HG03280 (cell line): ENCODE measurements around the gene AIMP1.
A peak's percentile ranks its signal among the peaks of the same experiment; 100 is the strongest.
"Not testable (repeated sequence)": the region's sequence is repeated elsewhere in the genome, so short reads cannot be mapped to it uniquely, and the experiment has no call there.

Source experiments
- ATAC-seq: cut with Tn5 transposase; IDR thresholded peaks from one replicate; pipeline ENCODE4 v1.9.1; 2021; ENCODE audit warnings: mild to moderate bottlenecking, moderate library complexity; ENCODE audit not compliant: unreplicated experiment

AIMP1 gene

GRCh38 chr4:106344647-106344970, 28.3 kb downstream of the AIMP1 start:
- no peak for ATAC-seq

- ATAC-seq, result no peak
Measured at GRCh38 chr4:106347167-106347566, 30.8 kb downstream of the AIMP1 start.

DNA sequence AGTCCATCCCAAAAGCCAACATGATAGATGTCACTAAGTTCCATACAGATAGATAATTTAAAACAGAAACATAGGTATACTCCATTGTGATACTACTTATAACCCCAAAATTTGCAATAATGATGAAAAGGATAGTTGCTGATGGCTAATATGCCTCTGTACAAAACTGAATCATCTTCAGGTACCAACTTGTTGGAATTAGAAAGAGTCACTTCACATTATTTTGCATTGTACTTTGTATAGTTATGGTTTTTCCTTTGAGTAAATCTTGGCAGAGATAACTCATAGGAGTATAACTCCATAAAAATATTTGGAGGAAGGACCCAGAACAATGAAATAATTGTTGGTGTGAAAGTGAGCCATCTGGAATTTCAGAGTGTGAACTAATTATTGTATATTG, 34.7 kb downstream of the AIMP1 start:
- no peak for ATAC-seq

GRCh38 chr4:106353786-106354185, 37.4 kb downstream of the AIMP1 start:
- no peak for ATAC-seq

DNA sequence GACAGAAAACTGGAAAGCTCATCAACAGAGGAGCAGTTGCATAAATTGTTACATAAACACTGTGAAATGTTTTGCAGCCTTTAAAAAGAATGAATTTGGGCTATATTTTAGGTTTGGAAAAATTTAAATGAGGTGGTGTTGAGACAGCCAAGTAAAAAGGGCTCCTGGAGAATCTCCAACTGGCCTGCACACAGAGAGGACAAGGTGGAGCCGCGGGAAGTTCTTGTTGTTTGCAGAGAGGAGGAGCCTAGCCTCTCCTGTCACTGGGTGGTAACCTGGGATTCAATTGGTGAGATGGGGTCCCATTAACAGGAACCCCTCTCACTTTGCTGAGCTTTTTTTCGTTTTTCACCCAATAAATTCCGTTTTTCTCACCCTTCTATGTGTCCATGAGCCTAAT, 38.8 kb downstream of the AIMP1 start:
- no peak for ATAC-seq

DNA sequence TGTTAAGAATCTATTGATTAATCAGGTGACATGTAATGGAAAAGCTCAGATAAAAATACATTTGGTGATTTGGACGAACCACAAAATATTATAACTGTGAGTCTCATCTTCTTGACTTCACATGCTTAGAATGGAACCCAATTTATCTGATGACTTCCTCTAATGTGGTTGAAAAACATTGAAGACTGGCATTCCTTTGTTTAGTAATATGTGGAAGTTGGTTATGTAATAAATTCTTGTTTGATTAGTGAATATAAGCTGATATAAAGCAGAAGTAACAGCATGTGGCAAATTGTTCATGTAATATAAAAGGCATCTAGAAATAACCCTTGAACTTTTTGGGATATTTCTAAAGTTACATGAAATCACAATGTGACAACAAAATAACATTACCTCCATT, 42.5 kb downstream of the AIMP1 start:
- ATAC-seq, result no peak

DNA sequence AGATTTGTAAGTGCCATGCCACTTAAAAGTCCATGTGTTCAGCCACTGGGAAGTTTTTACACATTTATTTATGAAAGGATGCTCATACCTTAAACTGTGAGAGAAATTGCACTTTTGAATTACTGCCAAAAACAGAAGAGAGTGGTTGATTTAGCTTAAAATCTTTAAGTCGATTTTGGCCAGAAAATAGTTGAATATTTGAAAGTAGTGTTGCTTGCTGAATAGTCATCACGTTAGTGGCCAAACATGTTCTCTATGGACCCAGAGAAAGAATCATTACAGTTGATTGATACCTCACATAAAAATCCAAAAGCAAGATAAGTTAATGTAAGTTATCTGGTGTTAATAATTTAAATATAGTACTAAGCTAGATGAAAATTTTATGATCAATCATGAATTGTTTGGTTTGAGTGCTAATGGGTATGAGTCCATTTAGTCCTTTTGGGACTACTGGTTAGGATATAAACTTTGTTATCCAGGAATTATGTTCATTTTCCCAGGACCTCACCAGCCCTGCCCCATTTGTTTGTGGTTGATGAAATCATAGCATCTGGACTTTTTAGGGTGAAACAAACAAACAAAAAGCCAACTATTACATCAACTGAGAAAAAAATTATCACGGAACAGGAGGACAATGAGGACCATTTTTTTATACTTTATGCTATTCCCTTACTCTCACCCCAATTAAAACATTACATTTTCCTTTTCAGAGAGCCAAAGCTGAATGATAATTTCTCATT, 45.9 kb downstream of the AIMP1 start:
- no peak for ATAC-seq

GRCh38 chr4:106364282-106364681, 47.9 kb downstream of the AIMP1 start:
- ATAC-seq, result no peak

- no peak for ATAC-seq
Measured at GRCh38 chr4:106365613-106366012, 49.3 kb downstream of the AIMP1 start.

DNA sequence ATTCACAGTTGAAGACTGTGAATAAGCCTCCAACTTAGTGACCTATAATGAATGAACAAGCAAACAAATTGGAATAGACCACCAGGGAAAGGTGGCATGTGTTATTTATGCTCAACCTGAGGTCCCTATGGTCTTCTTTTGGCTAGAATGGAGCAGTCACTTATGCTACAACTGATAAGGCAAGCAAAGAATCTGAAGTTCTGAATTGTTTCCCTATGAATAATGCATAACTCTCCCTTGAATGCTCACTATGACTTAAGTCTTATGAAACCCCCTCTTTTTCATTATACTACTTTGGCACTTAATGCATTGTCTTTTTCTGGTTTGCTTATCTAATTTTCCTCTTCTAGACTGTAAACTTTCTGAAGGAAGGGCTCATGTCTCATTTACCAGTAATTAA, 49.7 kb downstream of the AIMP1 start:
- ATAC-seq, result no peak

GRCh38 chr4:106367072-106367471, 50.7 kb downstream of the AIMP1 start:
- ATAC-seq, result no peak

DNA sequence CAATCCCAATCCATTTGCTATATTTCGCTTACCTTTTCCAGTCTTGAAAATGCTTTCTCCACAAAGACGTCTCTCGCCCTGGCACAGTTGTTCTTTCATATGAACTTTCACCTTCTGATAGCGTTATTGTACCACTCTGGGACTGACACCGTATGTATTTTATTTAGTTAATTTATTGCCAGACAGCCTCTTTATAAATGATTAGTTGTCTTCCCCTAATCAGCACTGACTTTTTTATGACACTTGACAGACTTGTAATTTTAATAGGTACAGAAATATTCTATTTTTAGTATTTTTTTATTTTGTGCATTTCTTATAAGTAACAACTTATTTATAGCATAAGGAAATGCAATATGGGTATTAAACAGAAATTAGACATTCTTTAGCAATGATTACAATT, 52.3 kb downstream of the AIMP1 start, which contains the start of gene GIMD1:
TSS of gene GIMD1 (minus strand) at position 101 of the 400 bp plus-strand sequence. CDS start 1,343 bp downstream, outside the sequence.
- ATAC-seq, result no peak

DNA sequence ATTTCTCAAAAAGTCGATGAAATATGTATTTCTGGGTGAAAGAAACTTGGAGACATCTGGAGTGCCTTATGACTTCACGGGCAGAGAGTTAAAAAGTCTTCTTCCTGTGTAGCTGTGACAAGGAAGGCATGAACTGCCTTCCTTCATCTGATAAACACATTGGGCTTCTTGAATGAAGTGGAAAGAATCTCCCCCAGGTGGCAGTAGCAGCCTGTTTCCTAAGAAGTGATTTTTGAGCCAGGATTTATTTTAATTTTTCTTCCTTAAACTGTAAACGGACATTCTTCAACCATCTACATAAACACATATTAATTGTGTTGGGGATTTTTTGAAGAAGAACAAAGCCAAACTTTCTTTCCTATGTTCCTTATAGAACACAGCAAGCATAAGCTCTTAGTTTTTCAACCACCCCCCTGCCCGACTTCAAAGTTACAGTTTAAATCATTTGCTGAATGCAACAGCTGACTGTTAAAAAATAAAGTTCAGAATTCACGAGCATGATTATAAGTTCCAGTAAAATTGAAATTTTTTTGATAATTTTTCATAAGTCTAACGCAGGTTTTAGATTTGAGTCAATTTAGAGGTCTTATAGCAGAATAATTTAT, 53.2 kb downstream of the AIMP1 start:
- peak; percentile 63 for ATAC-seq

- no peak for ATAC-seq
Measured at GRCh38 chr4:106370214-106370613, 53.9 kb downstream of the AIMP1 start.

- no peak for ATAC-seq
Measured at GRCh38 chr4:106371161-106371560, 54.8 kb downstream of the AIMP1 start.

DNA sequence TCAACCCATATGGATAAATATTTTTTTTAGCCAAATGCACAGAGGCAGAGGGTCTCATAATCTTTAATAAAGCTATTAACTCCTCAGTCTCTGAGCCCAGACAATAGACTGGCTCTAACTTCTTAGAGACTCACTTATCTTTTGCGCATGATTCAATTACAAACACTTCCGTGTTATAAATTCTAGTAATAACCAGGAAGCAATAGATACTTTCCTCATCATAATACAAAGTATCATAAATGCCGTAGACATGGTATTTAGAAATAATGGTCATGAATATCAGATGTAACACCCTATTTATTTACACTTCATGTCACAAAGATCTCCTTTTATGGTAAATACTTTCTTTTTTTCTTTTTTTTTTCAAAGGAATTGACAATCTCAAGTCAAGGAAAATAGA, 56.7 kb downstream of the AIMP1 start:
- ATAC-seq, result no peak

DNA sequence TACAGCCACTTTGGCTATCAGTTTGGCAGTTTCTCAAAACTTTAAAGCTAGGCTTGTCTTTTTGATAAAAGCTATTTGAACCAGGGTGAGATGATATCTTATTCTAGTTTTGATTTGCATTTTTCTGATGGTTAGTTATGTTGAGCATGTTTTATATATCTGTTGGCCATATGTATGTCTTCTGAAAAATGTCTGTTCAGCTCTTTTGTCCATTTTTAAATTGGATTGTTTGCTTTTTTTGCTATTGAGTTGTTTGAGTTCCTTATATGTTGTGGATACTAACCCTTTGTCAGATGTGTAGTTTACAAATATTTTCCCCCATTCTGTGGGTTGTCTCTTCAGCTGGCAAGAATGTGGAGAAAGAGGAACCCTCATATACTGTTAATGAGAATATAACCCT, 63.8 kb downstream of the AIMP1 start:
- no peak for ATAC-seq

DNA sequence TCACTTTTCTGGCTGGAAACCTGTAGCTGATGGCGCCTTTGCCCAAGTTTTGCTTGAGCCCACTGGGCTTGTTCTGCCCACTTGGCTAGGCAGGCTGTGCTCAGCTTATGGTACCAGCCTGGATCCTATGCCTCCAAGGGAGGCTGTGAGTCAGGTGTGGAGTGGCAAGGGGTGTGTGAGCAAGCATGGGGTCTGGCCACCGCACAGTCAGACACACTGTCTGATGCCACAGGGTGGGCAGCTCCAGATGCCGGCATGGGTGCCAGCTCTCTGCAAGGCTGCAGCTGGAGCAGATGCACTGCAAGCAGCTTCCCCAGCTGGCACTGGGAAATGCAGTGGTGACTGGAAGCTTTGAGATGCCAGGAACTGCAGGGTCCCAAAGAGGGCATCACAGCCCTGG, 68.5 kb downstream of the AIMP1 start:
- ATAC-seq, result no peak

- ATAC-seq, result no peak
Measured at GRCh38 chr4:106385853-106386393, 69.6 kb downstream of the AIMP1 start.

DNA sequence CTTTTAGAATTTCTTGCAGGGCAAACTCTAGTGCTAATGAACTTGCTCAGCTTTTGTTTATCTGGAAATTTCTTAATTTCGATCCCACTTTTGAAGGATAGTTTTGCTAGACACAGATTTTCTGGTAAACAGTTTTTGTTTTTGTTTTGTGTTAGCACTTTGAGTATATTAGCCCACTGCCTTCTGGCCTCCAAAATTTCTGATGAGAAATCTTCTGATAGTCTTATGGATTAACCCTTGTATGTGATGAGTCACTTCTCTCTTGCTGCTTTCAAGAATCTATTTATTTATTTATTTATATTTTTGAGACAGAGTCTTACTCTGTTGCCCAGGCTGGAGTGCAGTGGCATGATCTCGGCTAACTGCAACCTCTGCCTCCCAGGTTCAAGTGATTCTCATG, 79.2 kb downstream of the AIMP1 start:
- no peak for ATAC-seq

DNA sequence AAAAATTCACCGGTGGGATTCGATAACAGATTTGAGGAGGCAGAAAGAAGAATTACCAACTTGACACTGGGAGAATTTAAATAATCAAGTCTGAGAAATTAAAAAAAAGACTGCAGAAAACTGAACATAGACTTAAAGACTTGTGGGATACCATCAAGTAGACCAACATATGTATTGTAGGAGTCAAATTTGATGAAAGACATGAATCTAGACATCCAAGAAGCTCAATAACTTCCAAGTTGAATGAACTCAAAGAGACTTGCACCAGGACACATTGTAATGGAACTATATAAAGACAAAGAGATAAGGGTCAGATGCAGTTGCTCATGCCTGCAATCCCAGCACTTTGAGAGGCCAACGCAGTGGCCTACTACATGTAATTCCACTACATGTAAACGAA, 82.5 kb downstream of the AIMP1 start:
- not testable (repeated sequence) for ATAC-seq
